ENCODE measurements around the gene MNAT1.

DNA sequence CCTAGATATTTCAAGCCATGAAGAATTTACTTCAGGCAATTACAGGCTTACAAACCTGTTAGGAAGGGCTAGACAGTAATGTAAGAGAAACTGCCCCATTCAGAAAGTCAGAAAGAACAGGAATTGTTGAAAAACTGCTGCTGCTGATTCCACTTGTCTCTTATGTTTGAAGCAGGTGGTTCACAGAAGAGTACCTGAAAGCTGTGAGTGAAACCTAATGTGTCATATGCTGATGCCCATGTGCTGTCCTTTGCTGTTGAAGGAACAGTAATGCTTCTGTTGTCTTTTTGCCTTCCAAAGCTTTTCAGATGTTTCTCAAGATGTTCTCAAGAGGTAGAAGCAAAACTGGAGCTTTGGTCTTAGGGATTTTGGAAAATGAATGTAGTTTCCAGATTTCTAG is 39.0 kb downstream of the MNAT1 start:
- TF ChIP-seq, protein P1, sequence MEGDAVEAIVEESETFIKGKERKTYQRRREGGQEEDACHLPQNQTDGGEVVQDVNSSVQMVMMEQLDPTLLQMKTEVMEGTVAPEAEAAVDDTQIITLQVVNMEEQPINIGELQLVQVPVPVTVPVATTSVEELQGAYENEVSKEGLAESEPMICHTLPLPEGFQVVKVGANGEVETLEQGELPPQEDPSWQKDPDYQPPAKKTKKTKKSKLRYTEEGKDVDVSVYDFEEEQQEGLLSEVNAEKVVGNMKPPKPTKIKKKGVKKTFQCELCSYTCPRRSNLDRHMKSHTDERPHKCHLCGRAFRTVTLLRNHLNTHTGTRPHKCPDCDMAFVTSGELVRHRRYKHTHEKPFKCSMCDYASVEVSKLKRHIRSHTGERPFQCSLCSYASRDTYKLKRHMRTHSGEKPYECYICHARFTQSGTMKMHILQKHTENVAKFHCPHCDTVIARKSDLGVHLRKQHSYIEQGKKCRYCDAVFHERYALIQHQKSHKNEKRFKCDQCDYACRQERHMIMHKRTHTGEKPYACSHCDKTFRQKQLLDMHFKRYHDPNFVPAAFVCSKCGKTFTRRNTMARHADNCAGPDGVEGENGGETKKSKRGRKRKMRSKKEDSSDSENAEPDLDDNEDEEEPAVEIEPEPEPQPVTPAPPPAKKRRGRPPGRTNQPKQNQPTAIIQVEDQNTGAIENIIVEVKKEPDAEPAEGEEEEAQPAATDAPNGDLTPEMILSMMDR (conservative IDR thresholded peaks at IDR 0.05; ENCODE audit: low read depth in 2 of 2): no peak
- no peak for TF ChIP-seq POLR2AphosphoS5 (IDR thresholded peaks at IDR 0.05; ENCODE audit: low read depth)
- no peak for TF ChIP-seq EZH2 (IDR thresholded peaks at IDR 0.05; ENCODE audit: low read depth, unreplicated experiment)
- no peak for TF ChIP-seq ZNF114 (CRISPR knock-in tag; IDR thresholded peaks at IDR 0.05)
- TF ChIP-seq, protein P2, sequence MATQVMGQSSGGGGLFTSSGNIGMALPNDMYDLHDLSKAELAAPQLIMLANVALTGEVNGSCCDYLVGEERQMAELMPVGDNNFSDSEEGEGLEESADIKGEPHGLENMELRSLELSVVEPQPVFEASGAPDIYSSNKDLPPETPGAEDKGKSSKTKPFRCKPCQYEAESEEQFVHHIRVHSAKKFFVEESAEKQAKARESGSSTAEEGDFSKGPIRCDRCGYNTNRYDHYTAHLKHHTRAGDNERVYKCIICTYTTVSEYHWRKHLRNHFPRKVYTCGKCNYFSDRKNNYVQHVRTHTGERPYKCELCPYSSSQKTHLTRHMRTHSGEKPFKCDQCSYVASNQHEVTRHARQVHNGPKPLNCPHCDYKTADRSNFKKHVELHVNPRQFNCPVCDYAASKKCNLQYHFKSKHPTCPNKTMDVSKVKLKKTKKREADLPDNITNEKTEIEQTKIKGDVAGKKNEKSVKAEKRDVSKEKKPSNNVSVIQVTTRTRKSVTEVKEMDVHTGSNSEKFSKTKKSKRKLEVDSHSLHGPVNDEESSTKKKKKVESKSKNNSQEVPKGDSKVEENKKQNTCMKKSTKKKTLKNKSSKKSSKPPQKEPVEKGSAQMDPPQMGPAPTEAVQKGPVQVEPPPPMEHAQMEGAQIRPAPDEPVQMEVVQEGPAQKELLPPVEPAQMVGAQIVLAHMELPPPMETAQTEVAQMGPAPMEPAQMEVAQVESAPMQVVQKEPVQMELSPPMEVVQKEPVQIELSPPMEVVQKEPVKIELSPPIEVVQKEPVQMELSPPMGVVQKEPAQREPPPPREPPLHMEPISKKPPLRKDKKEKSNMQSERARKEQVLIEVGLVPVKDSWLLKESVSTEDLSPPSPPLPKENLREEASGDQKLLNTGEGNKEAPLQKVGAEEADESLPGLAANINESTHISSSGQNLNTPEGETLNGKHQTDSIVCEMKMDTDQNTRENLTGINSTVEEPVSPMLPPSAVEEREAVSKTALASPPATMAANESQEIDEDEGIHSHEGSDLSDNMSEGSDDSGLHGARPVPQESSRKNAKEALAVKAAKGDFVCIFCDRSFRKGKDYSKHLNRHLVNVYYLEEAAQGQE (IDR thresholded peaks at IDR 0.05; ENCODE audit: unreplicated experiment): no peak
- TF ChIP-seq, protein P3, sequence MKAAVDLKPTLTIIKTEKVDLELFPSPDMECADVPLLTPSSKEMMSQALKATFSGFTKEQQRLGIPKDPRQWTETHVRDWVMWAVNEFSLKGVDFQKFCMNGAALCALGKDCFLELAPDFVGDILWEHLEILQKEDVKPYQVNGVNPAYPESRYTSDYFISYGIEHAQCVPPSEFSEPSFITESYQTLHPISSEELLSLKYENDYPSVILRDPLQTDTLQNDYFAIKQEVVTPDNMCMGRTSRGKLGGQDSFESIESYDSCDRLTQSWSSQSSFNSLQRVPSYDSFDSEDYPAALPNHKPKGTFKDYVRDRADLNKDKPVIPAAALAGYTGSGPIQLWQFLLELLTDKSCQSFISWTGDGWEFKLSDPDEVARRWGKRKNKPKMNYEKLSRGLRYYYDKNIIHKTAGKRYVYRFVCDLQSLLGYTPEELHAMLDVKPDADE (IDR thresholded peaks at IDR 0.05): no peak
- no peak for TF ChIP-seq EZH2phosphoT487 (IDR thresholded peaks at IDR 0.05; ENCODE audit: unreplicated experiment)
- no peak for TF ChIP-seq STAT1 (IDR thresholded peaks at IDR 0.05; ENCODE audit: unreplicated experiment)
- TF ChIP-seq, protein P4, sequence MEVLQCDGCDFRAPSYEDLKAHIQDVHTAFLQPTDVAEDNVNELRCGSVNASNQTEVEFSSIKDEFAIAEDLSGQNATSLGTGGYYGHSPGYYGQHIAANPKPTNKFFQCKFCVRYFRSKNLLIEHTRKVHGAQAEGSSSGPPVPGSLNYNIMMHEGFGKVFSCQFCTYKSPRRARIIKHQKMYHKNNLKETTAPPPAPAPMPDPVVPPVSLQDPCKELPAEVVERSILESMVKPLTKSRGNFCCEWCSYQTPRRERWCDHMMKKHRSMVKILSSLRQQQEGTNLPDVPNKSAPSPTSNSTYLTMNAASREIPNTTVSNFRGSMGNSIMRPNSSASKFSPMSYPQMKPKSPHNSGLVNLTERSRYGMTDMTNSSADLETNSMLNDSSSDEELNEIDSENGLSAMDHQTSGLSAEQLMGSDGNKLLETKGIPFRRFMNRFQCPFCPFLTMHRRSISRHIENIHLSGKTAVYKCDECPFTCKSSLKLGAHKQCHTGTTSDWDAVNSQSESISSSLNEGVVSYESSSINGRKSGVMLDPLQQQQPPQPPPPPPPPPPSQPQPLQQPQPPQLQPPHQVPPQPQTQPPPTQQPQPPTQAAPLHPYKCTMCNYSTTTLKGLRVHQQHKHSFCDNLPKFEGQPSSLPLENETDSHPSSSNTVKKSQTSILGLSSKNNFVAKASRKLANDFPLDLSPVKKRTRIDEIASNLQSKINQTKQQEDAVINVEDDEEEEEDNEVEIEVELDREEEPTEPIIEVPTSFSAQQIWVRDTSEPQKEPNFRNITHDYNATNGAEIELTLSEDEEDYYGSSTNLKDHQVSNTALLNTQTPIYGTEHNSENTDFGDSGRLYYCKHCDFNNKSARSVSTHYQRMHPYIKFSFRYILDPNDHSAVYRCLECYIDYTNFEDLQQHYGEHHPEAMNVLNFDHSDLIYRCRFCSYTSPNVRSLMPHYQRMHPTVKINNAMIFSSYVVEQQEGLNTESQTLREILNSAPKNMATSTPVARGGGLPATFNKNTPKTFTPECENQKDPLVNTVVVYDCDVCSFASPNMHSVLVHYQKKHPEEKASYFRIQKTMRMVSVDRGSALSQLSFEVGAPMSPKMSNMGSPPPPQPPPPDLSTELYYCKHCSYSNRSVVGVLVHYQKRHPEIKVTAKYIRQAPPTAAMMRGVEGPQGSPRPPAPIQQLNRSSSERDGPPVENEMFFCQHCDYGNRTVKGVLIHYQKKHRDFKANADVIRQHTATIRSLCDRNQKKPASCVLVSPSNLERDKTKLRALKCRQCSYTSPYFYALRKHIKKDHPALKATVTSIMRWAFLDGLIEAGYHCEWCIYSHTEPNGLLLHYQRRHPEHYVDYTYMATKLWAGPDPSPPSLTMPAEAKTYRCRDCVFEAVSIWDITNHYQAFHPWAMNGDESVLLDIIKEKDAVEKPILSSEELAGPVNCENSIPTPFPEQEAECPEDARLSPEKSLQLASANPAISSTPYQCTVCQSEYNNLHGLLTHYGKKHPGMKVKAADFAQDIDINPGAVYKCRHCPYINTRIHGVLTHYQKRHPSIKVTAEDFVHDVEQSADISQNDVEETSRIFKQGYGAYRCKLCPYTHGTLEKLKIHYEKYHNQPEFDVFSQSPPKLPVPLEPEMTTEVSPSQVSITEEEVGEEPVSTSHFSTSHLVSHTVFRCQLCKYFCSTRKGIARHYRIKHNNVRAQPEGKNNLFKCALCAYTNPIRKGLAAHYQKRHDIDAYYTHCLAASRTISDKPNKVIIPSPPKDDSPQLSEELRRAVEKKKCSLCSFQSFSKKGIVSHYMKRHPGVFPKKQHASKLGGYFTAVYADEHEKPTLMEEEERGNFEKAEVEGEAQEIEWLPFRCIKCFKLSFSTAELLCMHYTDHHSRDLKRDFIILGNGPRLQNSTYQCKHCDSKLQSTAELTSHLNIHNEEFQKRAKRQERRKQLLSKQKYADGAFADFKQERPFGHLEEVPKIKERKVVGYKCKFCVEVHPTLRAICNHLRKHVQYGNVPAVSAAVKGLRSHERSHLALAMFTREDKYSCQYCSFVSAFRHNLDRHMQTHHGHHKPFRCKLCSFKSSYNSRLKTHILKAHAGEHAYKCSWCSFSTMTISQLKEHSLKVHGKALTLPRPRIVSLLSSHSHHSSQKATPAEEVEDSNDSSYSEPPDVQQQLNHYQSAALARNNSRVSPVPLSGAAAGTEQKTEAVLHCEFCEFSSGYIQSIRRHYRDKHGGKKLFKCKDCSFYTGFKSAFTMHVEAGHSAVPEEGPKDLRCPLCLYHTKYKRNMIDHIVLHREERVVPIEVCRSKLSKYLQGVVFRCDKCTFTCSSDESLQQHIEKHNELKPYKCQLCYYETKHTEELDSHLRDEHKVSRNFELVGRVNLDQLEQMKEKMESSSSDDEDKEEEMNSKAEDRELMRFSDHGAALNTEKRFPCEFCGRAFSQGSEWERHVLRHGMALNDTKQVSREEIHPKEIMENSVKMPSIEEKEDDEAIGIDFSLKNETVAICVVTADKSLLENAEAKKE (CRISPR knock-in tag; IDR thresholded peaks at IDR 0.05): no peak
- no peak for TF ChIP-seq NANOG (IDR thresholded peaks at IDR 0.05; ENCODE audit: borderline replicate concordance)
- TF ChIP-seq JUNB (IDR thresholded peaks at IDR 0.05; ENCODE audit: unreplicated experiment): no peak
- TF ChIP-seq CREB1 (CRISPR knock-in tag; IDR thresholded peaks at IDR 0.05; ENCODE audit: low read depth): no peak
